Measurements from ENCODE around the gene RRAS2.

The RRAS2 gene

DNA sequence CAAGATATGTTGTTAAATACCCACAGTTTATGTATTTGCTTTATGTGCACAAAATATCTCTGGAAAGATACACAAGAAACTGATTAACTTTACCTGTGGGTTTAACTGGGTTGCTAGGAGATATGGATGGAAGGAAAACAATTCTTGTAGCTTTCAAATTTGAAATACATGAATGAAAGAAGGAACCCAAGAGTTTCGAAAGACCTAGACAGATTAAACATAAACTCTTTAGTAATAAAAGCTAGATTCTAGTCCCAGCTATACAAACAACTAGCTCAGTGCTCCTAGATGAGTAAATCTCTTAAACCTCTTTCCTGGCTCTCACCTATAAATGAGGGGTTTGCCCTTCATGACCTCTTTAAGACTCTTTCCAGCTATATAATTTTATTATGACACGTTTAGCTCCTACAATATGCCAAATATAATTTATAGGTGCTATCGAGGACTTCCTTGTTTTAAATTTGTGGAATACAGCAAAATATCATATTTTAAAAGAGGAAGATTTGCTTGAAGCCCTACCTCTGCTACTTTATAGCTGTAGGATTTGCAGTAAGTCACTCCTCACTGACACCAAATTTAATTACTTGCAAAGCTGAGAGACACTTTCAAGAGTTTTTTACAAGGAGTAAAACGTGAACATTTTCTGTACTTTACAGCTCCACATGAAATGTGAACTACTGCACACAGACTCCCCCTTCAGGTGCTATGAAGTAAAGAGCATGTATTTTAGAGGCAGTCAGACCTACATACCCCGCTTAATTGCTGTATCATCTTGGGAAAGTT is 50.7 kb downstream of the RRAS2 start:
- TF ChIP-seq CTCF (IDR thresholded peaks at IDR 0.05; ENCODE audit: insufficient read depth, low read length): peak; percentile 43
- no peak for TF ChIP-seq GABPA (IDR thresholded peaks at IDR 0.05; ENCODE audit: low read depth)
- peak in 1 of 2 experiments; percentile 0 for DNase-seq (ENCODE audit: low read depth in 1 of 2, low spot score in 1 of 2)
- no peak overlapping the region for H3K4me3 ChIP-seq (replicated peaks; ENCODE audit: insufficient read depth, low read length)
- no peak overlapping the region for H3K27ac ChIP-seq (replicated peaks)
- peaks cover 6% of the 10 kb centered on the region for H3K27me3 ChIP-seq (ENCODE audit: insufficient read depth, poor library complexity, severe bottlenecking)

DNA sequence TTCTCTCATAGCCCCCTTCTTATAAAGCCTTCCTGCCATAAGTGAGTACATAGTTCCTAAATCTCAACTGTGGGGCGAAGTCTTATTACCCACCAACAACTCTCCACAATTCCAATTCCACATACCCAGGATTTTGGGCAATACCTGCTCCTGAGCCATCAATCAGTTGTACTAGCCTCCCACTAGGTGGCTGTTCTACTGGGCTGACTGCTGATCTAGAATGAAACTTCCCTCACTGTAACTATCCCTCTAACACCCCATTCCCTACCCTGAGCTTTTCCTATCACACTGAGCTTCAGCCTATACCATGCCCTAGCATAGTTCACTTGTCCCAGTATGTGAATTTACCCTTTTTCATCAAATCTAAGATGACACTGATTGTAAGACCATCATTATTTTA is 52.5 kb downstream of the RRAS2 start:
- Histone ChIP-seq H3K27me3 (ENCODE audit: insufficient read depth, poor library complexity, severe bottlenecking) (peaks cover 6% of the 10 kb centered on the region), H3K27ac (replicated peaks) (no peak overlapping the region), H3K4me3 (replicated peaks; ENCODE audit: insufficient read depth, low read length) (no peak overlapping the region)
- TF ChIP-seq SPI1 (IDR thresholded peaks at IDR 0.05; ENCODE audit: borderline replicate concordance, low read depth) (no peak), CTCF (IDR thresholded peaks at IDR 0.05; ENCODE audit: insufficient read depth, low read length) (no peak), POLR2AphosphoS5 (IDR thresholded peaks at IDR 0.05; ENCODE audit: low read depth) (no peak), GABPA (IDR thresholded peaks at IDR 0.05; ENCODE audit: low read depth) (no peak)
- TF ChIP-seq, protein P1, sequence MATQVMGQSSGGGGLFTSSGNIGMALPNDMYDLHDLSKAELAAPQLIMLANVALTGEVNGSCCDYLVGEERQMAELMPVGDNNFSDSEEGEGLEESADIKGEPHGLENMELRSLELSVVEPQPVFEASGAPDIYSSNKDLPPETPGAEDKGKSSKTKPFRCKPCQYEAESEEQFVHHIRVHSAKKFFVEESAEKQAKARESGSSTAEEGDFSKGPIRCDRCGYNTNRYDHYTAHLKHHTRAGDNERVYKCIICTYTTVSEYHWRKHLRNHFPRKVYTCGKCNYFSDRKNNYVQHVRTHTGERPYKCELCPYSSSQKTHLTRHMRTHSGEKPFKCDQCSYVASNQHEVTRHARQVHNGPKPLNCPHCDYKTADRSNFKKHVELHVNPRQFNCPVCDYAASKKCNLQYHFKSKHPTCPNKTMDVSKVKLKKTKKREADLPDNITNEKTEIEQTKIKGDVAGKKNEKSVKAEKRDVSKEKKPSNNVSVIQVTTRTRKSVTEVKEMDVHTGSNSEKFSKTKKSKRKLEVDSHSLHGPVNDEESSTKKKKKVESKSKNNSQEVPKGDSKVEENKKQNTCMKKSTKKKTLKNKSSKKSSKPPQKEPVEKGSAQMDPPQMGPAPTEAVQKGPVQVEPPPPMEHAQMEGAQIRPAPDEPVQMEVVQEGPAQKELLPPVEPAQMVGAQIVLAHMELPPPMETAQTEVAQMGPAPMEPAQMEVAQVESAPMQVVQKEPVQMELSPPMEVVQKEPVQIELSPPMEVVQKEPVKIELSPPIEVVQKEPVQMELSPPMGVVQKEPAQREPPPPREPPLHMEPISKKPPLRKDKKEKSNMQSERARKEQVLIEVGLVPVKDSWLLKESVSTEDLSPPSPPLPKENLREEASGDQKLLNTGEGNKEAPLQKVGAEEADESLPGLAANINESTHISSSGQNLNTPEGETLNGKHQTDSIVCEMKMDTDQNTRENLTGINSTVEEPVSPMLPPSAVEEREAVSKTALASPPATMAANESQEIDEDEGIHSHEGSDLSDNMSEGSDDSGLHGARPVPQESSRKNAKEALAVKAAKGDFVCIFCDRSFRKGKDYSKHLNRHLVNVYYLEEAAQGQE (IDR thresholded peaks at IDR 0.05; ENCODE audit: insufficient replicate concordance, low read depth): no peak
- no peak for DNase-seq (ENCODE audit: low read depth in 1 of 2, low spot score in 1 of 2)

DNA sequence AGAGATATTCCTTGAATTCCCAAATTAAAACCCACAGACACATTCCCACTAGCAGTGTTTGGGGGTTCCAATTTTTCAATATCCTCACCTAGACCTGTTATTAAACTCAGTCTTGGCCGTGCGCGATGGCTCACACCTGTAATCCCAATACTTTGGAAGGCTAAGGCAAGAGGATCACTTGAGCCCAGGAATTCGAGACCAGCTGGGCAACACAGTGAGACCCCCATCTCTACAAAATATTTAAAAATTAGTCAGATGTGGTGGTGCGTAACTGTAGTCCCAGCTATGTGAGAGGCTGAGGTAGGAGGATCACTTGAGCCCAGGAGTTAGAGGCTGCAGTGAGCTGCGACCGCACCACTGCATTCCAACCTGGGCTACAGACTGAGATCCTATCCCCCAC is 53.3 kb downstream of the RRAS2 start:
- no peak overlapping the region for H3K27ac ChIP-seq (replicated peaks)
- no peak for DNase-seq (ENCODE audit: low read depth in 1 of 2, low spot score in 1 of 2)
- TF ChIP-seq POLR2AphosphoS5 (IDR thresholded peaks at IDR 0.05; ENCODE audit: low read depth) (no peak), SPI1 (IDR thresholded peaks at IDR 0.05; ENCODE audit: borderline replicate concordance, low read depth) (no peak), CTCF (IDR thresholded peaks at IDR 0.05; ENCODE audit: insufficient read depth, low read length) (no peak), GABPA (IDR thresholded peaks at IDR 0.05; ENCODE audit: low read depth) (no peak)
- TF ChIP-seq, protein P1 (IDR thresholded peaks at IDR 0.05; ENCODE audit: insufficient replicate concordance, low read depth): no peak
- no peak overlapping the region for H3K4me3 ChIP-seq (replicated peaks; ENCODE audit: insufficient read depth, low read length)
- H3K27me3 ChIP-seq (ENCODE audit: insufficient read depth, poor library complexity, severe bottlenecking): peaks cover 6% of the 10 kb centered on the region

DNA sequence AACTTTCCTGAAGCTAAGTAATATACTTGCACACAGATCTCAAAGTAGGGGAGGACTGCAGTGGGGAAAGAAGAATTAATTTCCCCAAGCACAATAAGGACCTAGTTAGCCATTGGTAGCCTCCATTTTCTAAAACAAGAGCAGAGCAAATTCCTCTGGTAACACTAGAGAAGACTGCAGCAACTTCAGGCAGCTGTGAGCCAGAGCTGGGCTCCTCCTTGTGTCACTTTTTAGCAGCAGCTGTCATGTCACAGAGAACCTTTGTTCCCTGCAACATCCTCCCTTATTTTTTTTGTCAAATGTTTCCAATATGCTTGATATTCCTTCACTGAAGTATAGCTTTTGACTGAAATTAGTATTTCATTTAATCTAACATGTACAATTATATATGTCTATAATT is 54.4 kb downstream of the RRAS2 start:
- no peak for DNase-seq (ENCODE audit: low read depth in 1 of 2, low spot score in 1 of 2)
- TF ChIP-seq, protein P1 (IDR thresholded peaks at IDR 0.05; ENCODE audit: insufficient replicate concordance, low read depth): no peak
- H3K27ac ChIP-seq (replicated peaks): no peak overlapping the region
- no peak overlapping the region for H3K4me3 ChIP-seq (replicated peaks; ENCODE audit: insufficient read depth, low read length)
- peaks cover 5% of the 10 kb centered on the region for H3K27me3 ChIP-seq (ENCODE audit: insufficient read depth, poor library complexity, severe bottlenecking)

Data from HL-60 (cell line).